ENCODE results near the gene MOK. TPM values are rescaled to one million over a fixed set of nuclear protein-coding genes. Genes with fewer than 3 reads are reported as not detected.

MOK gene
- total RNA-seq, 1 experiment from 2014 or later, result 107 TPM

- H3K27me3 Mint-ChIP-seq (ENCODE audit: unreplicated experiment), result no peaks in the 10 kb centered on the region
- CTCF ChIA-PET, result interaction anchor here (0.7 kb wide), 1 partner anchor 347 kb away, joined by 3 read pairs; no protein-coding TSS in a partner anchor
- no peak overlapping the region for H3K27ac Mint-ChIP-seq (ENCODE audit: unreplicated experiment)
- H3K4me1 Mint-ChIP-seq (ENCODE audit: low read depth, unreplicated experiment), result no peaks in the 10 kb centered on the region
- TF ChIP-seq CTCF (IDR thresholded peaks at IDR 0.05; ENCODE audit: unreplicated experiment), result no peak
- no peaks in the 10 kb centered on the region for H3K9me3 Mint-ChIP-seq (ENCODE audit: low read depth, unreplicated experiment)
- no TSS peak for BruUV-seq (replicated peaks)
- intact Hi-C loops (cut with micrococcal nuclease; ENCODE audit: unreplicated experiment), result no loop called here
- DNase-seq, result no peak
- H3K36me3 Mint-ChIP-seq (ENCODE audit: insufficient read depth, unreplicated experiment), result peaks cover 45% of the 10 kb centered on the region
- H3K4me3 Mint-ChIP-seq (ENCODE audit: low read depth, unreplicated experiment), result no peak overlapping the region
Measured at GRCh38 chr14:102217399-102217798, 87.6 kb downstream of the MOK start.

- CTCF ChIA-PET, result interaction anchor here (0.6 kb wide), 1 partner anchor 97 kb away, joined by 9 read pairs; no protein-coding TSS in a partner anchor
- H3K27me3 Mint-ChIP-seq (ENCODE audit: unreplicated experiment), result no peaks in the 10 kb centered on the region
- H3K9me3 Mint-ChIP-seq (ENCODE audit: low read depth, unreplicated experiment), result no peaks in the 10 kb centered on the region
- no peaks in the 10 kb centered on the region for H3K4me1 Mint-ChIP-seq (ENCODE audit: low read depth, unreplicated experiment)
- H3K27ac Mint-ChIP-seq (ENCODE audit: unreplicated experiment), result no peak overlapping the region
- H3K36me3 Mint-ChIP-seq (ENCODE audit: insufficient read depth, unreplicated experiment), result peaks cover 34% of the 10 kb centered on the region
- TF ChIP-seq CTCF (IDR thresholded peaks at IDR 0.05; ENCODE audit: unreplicated experiment), result no peak
- BruUV-seq (replicated peaks), result no TSS peak
- H3K4me3 Mint-ChIP-seq (ENCODE audit: low read depth, unreplicated experiment), result no peak overlapping the region
- intact Hi-C loops (cut with micrococcal nuclease; ENCODE audit: unreplicated experiment), result no loop called here
- no peak for DNase-seq
Measured at GRCh38 chr14:102215576-102216250, 89.3 kb downstream of the MOK start.

DNA sequence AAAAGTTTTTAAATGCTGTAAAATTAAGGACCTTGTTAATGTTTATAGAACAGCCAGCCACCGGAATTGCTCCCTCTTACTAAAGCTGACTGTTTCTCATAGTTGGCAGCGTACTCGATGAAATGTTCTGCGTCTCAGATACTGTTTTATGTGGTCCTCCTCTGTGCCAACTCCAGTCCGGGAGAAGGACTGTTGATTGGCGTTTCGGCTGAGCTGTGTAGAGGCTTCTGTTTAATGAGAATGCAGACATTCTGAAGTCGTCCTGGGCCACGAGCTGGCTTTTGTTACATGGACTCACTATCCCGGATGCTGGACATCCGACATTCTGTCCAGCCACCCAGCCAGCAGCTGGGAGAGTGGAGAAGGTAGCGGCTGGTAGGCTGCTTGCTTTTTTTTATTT, 89.9 kb downstream of the MOK start:
- H3K9me3 Mint-ChIP-seq (ENCODE audit: low read depth, unreplicated experiment), result no peaks in the 10 kb centered on the region
- intact Hi-C loops (cut with micrococcal nuclease; ENCODE audit: unreplicated experiment), result no loop called here
- H3K4me1 Mint-ChIP-seq (ENCODE audit: low read depth, unreplicated experiment), result no peaks in the 10 kb centered on the region
- peaks cover 36% of the 10 kb centered on the region for H3K36me3 Mint-ChIP-seq (ENCODE audit: insufficient read depth, unreplicated experiment)
- no TSS peak for BruUV-seq (replicated peaks)
- H3K4me3 Mint-ChIP-seq (ENCODE audit: low read depth, unreplicated experiment), result no peak overlapping the region
- CTCF ChIA-PET, result interaction anchor here (0.6 kb wide), 1 partner anchor 1075 kb away, joined by 3 read pairs; no protein-coding TSS in a partner anchor
- H3K27ac Mint-ChIP-seq (ENCODE audit: unreplicated experiment), result no peak overlapping the region
- no peak for TF ChIP-seq CTCF (IDR thresholded peaks at IDR 0.05; ENCODE audit: unreplicated experiment)
- DNase-seq, result no peak
- H3K27me3 Mint-ChIP-seq (ENCODE audit: unreplicated experiment), result no peaks in the 10 kb centered on the region

DNA sequence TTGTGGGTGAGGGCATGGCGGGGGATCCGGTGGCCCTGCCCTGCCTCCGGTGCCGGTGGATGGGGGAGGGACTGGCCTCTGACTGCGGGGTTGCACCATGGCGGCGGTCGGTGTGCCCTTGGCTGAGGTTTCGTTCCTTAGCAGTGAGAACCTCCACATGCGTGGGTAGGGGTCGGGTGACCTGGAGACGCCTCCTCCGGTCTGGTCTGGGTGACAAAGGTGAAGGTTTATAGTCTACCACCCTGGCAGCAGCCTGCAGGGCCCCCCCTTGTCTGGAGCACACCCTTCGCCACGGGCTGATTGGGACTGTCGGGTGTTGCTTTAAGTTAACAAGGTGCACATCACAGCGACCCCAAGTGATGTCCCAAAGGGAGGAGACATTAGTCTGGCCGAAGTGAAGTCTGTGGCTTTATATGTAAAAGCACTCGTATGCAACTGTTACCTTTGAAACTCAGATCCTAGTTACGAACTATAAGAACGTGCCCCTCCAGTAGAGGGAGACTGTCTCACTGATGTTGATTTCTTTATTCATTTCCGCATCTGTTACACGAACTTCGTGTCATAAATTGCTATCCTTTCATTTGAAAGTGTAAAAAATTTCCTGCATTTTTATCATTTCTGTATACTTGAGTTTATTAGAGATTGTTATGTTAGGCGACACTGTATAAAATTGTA, 90.8 kb downstream of the MOK start:
- H3K27ac Mint-ChIP-seq (ENCODE audit: unreplicated experiment), result no peak overlapping the region
- intact Hi-C loops (cut with micrococcal nuclease; ENCODE audit: unreplicated experiment), result no loop called here
- BruUV-seq (replicated peaks), result no TSS peak
- TF ChIP-seq CTCF (IDR thresholded peaks at IDR 0.05; ENCODE audit: unreplicated experiment), result no peak
- no peaks in the 10 kb centered on the region for H3K9me3 Mint-ChIP-seq (ENCODE audit: low read depth, unreplicated experiment)
- no peak overlapping the region for H3K4me3 Mint-ChIP-seq (ENCODE audit: low read depth, unreplicated experiment)
- no peak for DNase-seq
- H3K36me3 Mint-ChIP-seq (ENCODE audit: insufficient read depth, unreplicated experiment), result peaks cover 36% of the 10 kb centered on the region
- CTCF ChIA-PET, result interaction anchor here (0.9 kb wide), 1 partner anchor 100 kb away, joined by 4 read pairs; no protein-coding TSS in a partner anchor
- H3K27me3 Mint-ChIP-seq (ENCODE audit: unreplicated experiment), result no peaks in the 10 kb centered on the region
- H3K4me1 Mint-ChIP-seq (ENCODE audit: low read depth, unreplicated experiment), result no peaks in the 10 kb centered on the region
